ENCODE results near the gene SPON1. TPM values are rescaled to one million over a fixed set of nuclear protein-coding genes. Genes with fewer than 3 reads are reported as not detected.
A peak's percentile ranks its signal among the peaks of the same experiment; 100 is the strongest.
"Not testable (repeated sequence)": the region's sequence is repeated elsewhere in the genome, so short reads cannot be mapped to it uniquely, and the experiment has no call there.

Gene SPON1
- total and polyA plus RNA-seq, 9 donors: 15.3 to 35.2 (median 23.3) TPM

DNA sequence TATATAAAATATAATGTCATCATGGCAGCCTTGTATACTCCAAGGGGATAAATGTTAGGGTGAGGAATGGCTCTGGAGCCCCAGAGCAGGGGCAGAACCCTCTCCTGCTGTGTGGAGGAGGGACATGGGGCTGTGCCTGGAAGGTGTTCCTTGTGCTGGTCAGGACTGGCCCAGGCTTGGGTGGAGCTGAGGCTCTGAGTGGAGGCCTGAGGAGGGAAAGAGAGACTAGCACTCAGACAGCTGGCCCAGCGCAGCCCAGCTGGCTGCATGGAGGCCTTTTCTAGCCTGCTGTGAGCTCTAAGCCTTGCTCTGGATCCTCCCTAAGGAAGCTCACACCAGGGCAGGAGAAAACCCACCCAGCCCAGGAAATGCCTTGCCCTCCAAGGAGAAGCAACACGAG, 282.9 kb downstream of the SPON1 start:
- Histone ChIP-seq H3K4me3 (ENCODE audit: low read length) (no peak overlapping the region), H3K36me3 (ENCODE audit: control insufficient read depth, insufficient read depth, low read length) (no peaks in the 10 kb centered on the region), H3K9me3 (replicated peaks; ENCODE audit: control insufficient read depth, low read depth, low read length) (no peaks in the 10 kb centered on the region), H3K27me3 (ENCODE audit: control insufficient read depth, insufficient read depth, low read length) (peaks cover 9% of the 10 kb centered on the region), H3K27ac (ENCODE audit: low read length) (no peak overlapping the region), H3K4me1 (ENCODE audit: control insufficient read depth, insufficient read depth, low read length) (peaks cover 22% of the 10 kb centered on the region)
- DNase-seq: no peak
- WGBS (ENCODE audit: insufficient coverage): 92% methylated on average over 2 of the region's 2 CpGs

DNA sequence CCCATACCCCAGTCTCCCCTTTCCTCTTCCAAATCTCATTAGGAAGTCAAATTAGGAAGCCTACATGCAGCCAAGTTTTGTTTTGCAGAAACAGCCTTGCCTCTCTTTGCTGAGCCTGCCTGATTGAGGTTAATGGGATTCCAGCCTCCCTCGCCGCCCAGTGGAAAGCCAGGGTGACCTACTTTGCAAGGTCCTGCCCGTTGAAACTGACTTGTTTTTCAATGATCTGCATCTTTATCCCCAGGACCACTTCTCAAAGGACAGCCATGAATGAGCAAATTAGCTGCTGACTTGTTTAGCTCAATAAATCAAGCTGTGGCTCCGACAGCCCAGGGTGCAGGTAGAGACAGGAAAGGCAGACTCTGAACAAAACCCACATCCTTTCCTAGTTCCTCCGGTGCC, 286.1 kb downstream of the SPON1 start:
- Histone ChIP-seq H3K9me3 (replicated peaks; ENCODE audit: control insufficient read depth, low read depth, low read length) (no peaks in the 10 kb centered on the region), H3K27me3 (ENCODE audit: control insufficient read depth, insufficient read depth, low read length) (peaks cover 9% of the 10 kb centered on the region), H3K4me1 (ENCODE audit: control insufficient read depth, insufficient read depth, low read length) (peaks cover 22% of the 10 kb centered on the region), H3K4me3 (ENCODE audit: low read length) (no peak overlapping the region), H3K27ac (ENCODE audit: low read length) (no peak overlapping the region), H3K36me3 (ENCODE audit: control insufficient read depth, insufficient read depth, low read length) (no peaks in the 10 kb centered on the region)
- 31% methylated on average over 4 of the region's 5 CpGs for WGBS (ENCODE audit: insufficient coverage)
- no peak for DNase-seq

DNA sequence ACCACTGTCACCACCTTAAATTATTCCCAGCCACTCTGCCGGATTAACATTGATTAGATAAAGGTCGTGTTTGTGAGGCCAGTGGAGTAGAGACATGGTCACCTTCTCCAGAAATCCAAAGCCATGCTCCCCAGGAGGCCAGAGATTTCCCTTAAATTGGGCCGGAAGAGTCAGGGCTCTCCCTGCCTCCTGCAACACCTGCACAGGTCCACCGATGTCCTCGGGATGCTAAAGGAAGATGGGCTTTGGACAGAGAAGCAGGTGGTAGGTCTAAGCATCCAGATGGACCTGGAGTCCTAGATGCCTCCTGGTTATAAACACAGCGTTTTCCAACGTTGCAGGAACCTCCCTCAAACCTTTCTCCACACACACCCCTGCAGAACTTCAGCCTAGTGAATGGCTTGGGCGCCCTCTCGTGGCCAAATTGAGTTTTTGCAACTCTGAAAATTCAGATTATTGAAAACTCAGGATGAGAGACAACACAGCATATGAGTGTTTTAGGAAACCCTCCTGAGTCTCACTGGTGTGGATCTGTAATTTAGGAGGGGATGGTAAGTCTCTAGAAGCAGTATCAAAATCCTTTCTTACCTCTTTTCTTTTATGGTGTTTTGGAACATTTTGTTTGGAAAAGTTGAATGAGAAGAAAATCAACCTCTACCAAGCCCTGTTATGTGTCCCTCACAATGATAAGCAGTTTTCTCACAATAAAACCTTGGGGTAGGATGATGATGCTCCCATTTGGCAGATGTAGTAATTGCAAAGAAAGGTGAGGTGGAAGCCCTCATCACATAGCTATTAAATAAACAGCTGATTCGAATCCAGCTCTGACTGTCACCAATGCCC, 286.8 kb downstream of the SPON1 start:
- Histone ChIP-seq H3K27ac (ENCODE audit: low read length) (no peak overlapping the region), H3K4me3 (ENCODE audit: low read length) (no peak overlapping the region), H3K9me3 (replicated peaks; ENCODE audit: control insufficient read depth, low read depth, low read length) (no peaks in the 10 kb centered on the region), H3K27me3 (ENCODE audit: control insufficient read depth, insufficient read depth, low read length) (peaks cover 9% of the 10 kb centered on the region), H3K36me3 (ENCODE audit: control insufficient read depth, insufficient read depth, low read length) (no peaks in the 10 kb centered on the region), H3K4me1 (ENCODE audit: control insufficient read depth, insufficient read depth, low read length) (peaks cover 30% of the 10 kb centered on the region)
- DNase-seq: peak; percentile 74
- 0% methylated on average over 4 of the region's 10 CpGs for WGBS (ENCODE audit: insufficient coverage)

DNA sequence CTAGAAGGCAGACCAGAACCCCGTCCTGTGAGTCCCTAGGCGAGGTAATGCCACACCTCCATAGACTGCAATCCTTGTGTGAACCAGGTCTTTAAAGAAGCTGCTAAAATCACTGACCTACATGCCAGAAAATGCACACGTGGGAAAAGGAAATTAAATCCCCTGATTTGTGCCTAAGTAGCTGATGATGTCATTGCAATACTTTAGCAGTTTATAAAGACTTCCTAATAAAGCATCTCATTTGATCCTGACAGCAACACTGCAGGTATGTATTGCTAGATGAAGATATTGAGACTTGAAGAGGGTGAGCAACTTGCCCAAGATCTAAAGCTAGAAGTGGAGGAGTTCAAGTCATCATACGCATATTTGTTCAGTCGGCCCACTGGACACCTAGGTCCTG, 289.2 kb downstream of the SPON1 start:
- peaks cover 9% of the 10 kb centered on the region for H3K27me3 ChIP-seq (ENCODE audit: control insufficient read depth, insufficient read depth, low read length)
- H3K36me3 ChIP-seq (ENCODE audit: control insufficient read depth, insufficient read depth, low read length): no peaks in the 10 kb centered on the region
- 86% methylated on average over 2 of the region's 5 CpGs for WGBS (ENCODE audit: insufficient coverage)
- no peak overlapping the region for H3K27ac ChIP-seq (ENCODE audit: low read length)
- H3K4me1 ChIP-seq (ENCODE audit: control insufficient read depth, insufficient read depth, low read length): peaks cover 39% of the 10 kb centered on the region
- H3K9me3 ChIP-seq (replicated peaks; ENCODE audit: control insufficient read depth, low read depth, low read length): no peaks in the 10 kb centered on the region
- DNase-seq: no peak
- H3K4me3 ChIP-seq (ENCODE audit: low read length): no peak overlapping the region

DNA sequence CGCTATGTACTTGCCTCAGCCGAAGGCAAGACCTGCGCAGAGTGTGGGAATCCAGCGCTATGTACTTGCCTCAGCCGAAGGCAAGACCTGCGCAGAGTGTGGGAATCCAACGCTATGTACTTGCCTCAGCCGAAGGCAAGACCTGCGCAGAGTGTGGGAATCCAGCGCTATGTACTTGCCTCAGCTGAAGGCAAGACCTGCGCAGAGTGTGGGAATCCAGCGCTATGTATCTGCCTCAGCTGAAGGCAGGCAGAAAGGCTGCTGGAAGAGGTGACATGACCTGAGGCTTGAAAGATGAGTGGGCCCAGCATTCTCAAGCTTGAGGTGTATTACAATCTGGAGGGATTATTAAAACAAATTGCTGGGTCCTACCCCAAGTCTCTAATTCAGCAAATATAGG, 290.0 kb downstream of the SPON1 start:
- not testable (repeated sequence) for H3K9me3 ChIP-seq (replicated peaks; ENCODE audit: control insufficient read depth, low read depth, low read length); H3K36me3 ChIP-seq (ENCODE audit: control insufficient read depth, insufficient read depth, low read length); H3K27me3 ChIP-seq (ENCODE audit: control insufficient read depth, insufficient read depth, low read length); H3K27ac ChIP-seq (ENCODE audit: low read length); H3K4me3 ChIP-seq (ENCODE audit: low read length); DNase-seq
- peaks cover 39% of the 10 kb centered on the region for H3K4me1 ChIP-seq (ENCODE audit: control insufficient read depth, insufficient read depth, low read length)
- 92% methylated on average over 7 of the region's 12 CpGs for WGBS (ENCODE audit: insufficient coverage)

DNA sequence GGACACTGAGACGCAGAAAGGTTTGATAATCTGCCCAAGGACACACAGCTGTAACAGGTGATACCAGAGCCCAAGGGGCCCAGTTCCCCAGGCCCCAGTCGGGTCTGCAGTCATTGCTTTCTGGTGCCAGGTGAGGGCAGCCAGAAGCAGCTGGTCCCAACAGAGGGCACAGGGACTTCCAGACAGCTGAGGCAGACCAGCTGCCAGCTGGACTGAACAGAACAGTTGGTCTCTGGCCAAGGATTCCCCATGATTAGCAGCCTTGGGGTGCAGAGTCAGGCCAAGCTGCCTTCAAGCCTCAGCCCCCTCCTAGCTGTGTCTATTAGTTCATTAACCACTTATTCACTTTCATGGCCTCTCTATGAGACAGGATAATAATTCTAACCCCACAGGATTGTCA, 290.9 kb downstream of the SPON1 start:
- 48% methylated on average over 2 of the region's 2 CpGs for WGBS (ENCODE audit: insufficient coverage)
- peaks cover 39% of the 10 kb centered on the region for H3K4me1 ChIP-seq (ENCODE audit: control insufficient read depth, insufficient read depth, low read length)

DNA sequence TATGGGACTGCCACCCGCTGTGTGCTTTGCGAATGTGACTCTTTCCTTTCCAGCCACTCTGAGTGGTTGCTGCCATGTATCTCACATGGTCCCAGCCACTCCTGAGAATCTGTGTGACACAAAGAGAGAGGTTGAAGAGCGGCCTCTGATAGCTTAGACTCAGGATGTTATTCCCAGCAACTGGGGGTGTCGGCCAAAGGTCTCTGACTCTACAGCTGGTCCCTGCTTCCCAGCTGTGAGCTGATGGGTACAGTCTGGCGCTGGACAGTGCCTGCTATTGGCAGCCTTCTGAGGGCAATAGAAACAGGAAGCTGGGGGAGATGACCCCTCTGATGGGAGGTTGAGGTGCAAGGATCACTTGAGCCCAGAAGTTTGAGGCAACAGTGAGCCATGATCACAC, 291.3 kb downstream of the SPON1 start:
- 40% methylated on average over 1 of the region's 5 CpGs for WGBS (ENCODE audit: insufficient coverage)
- Histone ChIP-seq H3K4me3 (ENCODE audit: low read length) (no peak overlapping the region), H3K9me3 (replicated peaks; ENCODE audit: control insufficient read depth, low read depth, low read length) (no peaks in the 10 kb centered on the region), H3K27me3 (ENCODE audit: control insufficient read depth, insufficient read depth, low read length) (peaks cover 3% of the 10 kb centered on the region), H3K27ac (ENCODE audit: low read length) (peak overlapping the region; percentile 54), H3K36me3 (ENCODE audit: control insufficient read depth, insufficient read depth, low read length) (no peaks in the 10 kb centered on the region), H3K4me1 (ENCODE audit: control insufficient read depth, insufficient read depth, low read length) (peaks cover 39% of the 10 kb centered on the region)
- DNase-seq: peak; percentile 80

More for the DNA sequence above, 290.9 kb downstream of the SPON1 start:
- no peak overlapping the region for H3K4me3 ChIP-seq (ENCODE audit: low read length)
- no peaks in the 10 kb centered on the region for H3K9me3 ChIP-seq (replicated peaks; ENCODE audit: control insufficient read depth, low read depth, low read length)
- peak; percentile 86 for DNase-seq
- H3K36me3 ChIP-seq (ENCODE audit: control insufficient read depth, insufficient read depth, low read length): no peaks in the 10 kb centered on the region
- H3K27ac ChIP-seq (ENCODE audit: low read length): peak overlapping the region; percentile 54
- peaks cover 6% of the 10 kb centered on the region for H3K27me3 ChIP-seq (ENCODE audit: control insufficient read depth, insufficient read depth, low read length)

DNA sequence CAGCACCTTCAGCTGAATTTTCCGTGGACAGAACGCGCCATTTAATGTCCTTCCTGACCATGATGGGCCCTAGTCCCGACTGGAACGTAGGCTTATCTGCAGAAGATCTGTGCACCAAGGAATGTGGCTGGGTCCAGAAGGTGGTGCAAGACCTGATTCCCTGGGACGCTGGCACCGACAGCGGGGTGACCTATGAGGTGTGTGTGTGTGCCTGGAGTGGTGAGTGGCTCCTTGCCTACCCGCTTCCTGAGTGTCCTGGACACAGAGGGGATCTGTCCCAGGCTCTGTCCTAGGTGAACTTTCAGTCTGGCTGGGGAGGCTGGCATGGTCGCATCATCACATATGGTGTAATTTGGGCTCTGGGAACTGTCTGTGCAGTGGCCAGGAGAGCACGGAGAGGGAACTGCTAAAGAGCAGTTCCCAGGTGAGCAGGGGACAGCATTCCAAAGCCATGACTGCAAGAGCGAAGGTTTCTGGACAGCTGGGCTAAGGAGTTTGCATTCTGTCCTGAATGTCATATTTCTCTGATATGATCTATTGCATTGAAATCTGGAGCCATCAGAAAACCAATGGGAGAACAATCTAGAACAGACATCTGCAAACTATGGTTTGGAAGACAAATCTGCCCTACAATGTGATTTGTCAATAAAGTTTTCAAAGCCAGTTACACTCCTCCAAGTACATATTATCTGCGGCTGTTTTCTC, 292.2 kb downstream of the SPON1 start:
- DNase-seq: no peak
- Histone ChIP-seq H3K9me3 (replicated peaks; ENCODE audit: control insufficient read depth, low read depth, low read length) (no peaks in the 10 kb centered on the region), H3K27ac (ENCODE audit: low read length) (peak overlapping the region; percentile 54), H3K36me3 (ENCODE audit: control insufficient read depth, insufficient read depth, low read length) (no peaks in the 10 kb centered on the region), H3K4me1 (ENCODE audit: control insufficient read depth, insufficient read depth, low read length) (peaks cover 39% of the 10 kb centered on the region), H3K4me3 (ENCODE audit: low read length) (no peak overlapping the region), H3K27me3 (ENCODE audit: control insufficient read depth, insufficient read depth, low read length) (peaks cover 3% of the 10 kb centered on the region)
- 90% methylated on average over 9 of the region's 13 CpGs for WGBS (ENCODE audit: insufficient coverage)

DNA sequence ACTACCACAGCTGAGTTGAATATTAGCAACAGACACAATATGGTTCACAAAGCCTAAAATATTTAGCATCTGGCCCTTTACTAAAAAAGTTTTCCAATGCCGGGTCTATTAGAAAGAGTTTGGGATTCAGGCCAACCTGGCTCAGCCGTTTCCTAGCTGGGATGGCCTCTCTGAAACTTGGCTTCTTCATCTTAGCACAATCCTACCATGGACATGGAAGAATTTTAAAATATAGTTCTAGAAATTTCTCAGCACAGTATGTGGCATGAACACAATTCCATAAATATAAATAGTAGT, 292.7 kb downstream of the SPON1 start:
- Histone ChIP-seq H3K36me3 (ENCODE audit: control insufficient read depth, insufficient read depth, low read length) (no peaks in the 10 kb centered on the region), H3K27ac (ENCODE audit: low read length) (peak overlapping the region; percentile 8), H3K4me3 (ENCODE audit: low read length) (no peak overlapping the region), H3K27me3 (ENCODE audit: control insufficient read depth, insufficient read depth, low read length) (peaks cover 3% of the 10 kb centered on the region), H3K4me1 (ENCODE audit: control insufficient read depth, insufficient read depth, low read length) (peaks cover 43% of the 10 kb centered on the region), H3K9me3 (replicated peaks; ENCODE audit: control insufficient read depth, low read depth, low read length) (no peaks in the 10 kb centered on the region)
- no CpG with 5 or more reads among the region's 2 CpGs for WGBS (ENCODE audit: insufficient coverage)
- peak; percentile 94 for DNase-seq

DNA sequence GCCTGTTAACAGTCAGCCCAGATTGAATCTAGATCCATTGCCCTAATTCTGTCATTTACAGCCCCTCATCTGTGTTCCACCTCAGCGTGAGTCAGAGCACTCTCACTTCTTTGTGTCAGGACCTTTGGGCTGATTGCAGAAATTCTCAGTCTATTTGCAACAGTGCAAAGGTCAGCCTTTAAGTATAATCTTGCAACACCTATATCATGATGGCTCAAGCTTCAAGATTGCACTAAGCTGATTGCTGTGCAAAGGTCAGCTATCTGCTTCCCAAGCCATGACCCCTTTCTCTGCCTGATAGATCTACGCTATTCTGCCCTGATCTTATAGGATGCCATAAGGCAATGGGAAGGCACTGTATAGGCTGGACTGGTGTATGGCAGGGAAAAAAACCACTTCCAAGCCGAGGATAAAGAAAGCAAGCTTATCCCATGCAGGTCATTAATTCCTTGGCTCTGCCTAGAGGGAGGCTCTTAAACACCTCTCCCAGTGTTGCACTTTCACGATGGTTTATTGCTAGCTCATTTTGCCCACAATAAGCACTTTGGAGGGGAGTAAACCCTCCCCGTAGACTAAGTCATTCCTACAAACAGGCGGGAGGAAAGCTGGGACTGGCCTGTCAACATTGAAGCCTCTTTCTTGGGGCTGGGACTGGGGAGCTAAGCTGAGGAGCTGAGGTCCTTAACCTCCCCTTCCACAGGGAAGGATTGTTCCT, 295.9 kb downstream of the SPON1 start:
- no peak for DNase-seq
- no peak overlapping the region for H3K4me3 ChIP-seq (ENCODE audit: low read length)
- H3K9me3 ChIP-seq (replicated peaks; ENCODE audit: control insufficient read depth, low read depth, low read length): no peaks in the 10 kb centered on the region
- no peak overlapping the region for H3K27ac ChIP-seq (ENCODE audit: low read length)
- 28% methylated on average over 2 of the region's 6 CpGs for WGBS (ENCODE audit: insufficient coverage)
- peaks cover 4% of the 10 kb centered on the region for H3K27me3 ChIP-seq (ENCODE audit: control insufficient read depth, insufficient read depth, low read length)
- peaks cover 3% of the 10 kb centered on the region for H3K36me3 ChIP-seq (ENCODE audit: control insufficient read depth, insufficient read depth, low read length)
- H3K4me1 ChIP-seq (ENCODE audit: control insufficient read depth, insufficient read depth, low read length): peaks cover 43% of the 10 kb centered on the region

All from muscle of leg (tissue), 11 donors.